H9 (cell line): ENCODE measurements around the gene LIPC. TPM values are rescaled to one million over a fixed set of nuclear protein-coding genes. Genes with fewer than 3 reads are reported as not detected.

ENCODE experiments used
- DNase-seq: peaks from one replicate; pipeline ENCODE4 v3.0.0-alpha.2; 2017
- H2AFZ ChIP-seq: one replicate; pipeline ENCODE4 v1.6.1; 2013; ENCODE audit warnings: mild to moderate bottlenecking, low read length, control low read depth, moderate library complexity
- H2AK5ac ChIP-seq: 2 replicates; pipeline ENCODE4 v1.6.1; 2013; ENCODE audit warnings: low read length, control low read depth, mixed read lengths; ENCODE audit not compliant: insufficient read length
- H2BK120ac ChIP-seq: one replicate; pipeline ENCODE4 v1.6.1; 2013; ENCODE audit warnings: low read depth, mild to moderate bottlenecking, low read length, control low read depth, inconsistent platforms; ENCODE audit not compliant: poor library complexity, severe bottlenecking
- H2BK12ac ChIP-seq: 2 replicates; pipeline ENCODE4 v1.6.1; 2013; ENCODE audit warnings: low read length, control low read depth, mixed read lengths, low read depth; ENCODE audit not compliant: insufficient read length
- H2BK15ac ChIP-seq: 2 replicates; pipeline ENCODE4 v1.6.1; 2013; ENCODE audit warnings: low read depth, low read length, control low read depth
- H2BK20ac ChIP-seq: one replicate; pipeline ENCODE4 v1.6.1; 2013; ENCODE audit warnings: low read depth, mild to moderate bottlenecking, low read length, control low read depth, inconsistent platforms; ENCODE audit not compliant: poor library complexity, severe bottlenecking
- H2BK5ac ChIP-seq: 2 replicates; pipeline ENCODE4 v1.6.1; 2013; ENCODE audit warnings: low read length, control low read depth, mixed read lengths; ENCODE audit not compliant: insufficient read length
- H3K14ac ChIP-seq: 2 replicates; pipeline ENCODE4 v1.6.1; 2013; ENCODE audit warnings: low read length, control low read depth; ENCODE audit not compliant: insufficient read depth
- H3K18ac ChIP-seq: 2 replicates; pipeline ENCODE4 v1.6.1; 2013; ENCODE audit warnings: low read depth, mild to moderate bottlenecking, mixed read lengths, low read length, control low read depth; ENCODE audit not compliant: insufficient read length
- H3K23ac ChIP-seq: 2 replicates; pipeline ENCODE4 v1.6.1; 2013; ENCODE audit warnings: low read length, control low read depth, mixed read lengths, low read depth; ENCODE audit not compliant: insufficient read length
- H3K23me2 ChIP-seq: 2 replicates; pipeline ENCODE4 v1.6.1; 2013; ENCODE audit warnings: low read depth, mild to moderate bottlenecking, mixed read lengths, low read length, control low read depth; ENCODE audit not compliant: insufficient read length, poor library complexity, severe bottlenecking
- H3K27ac ChIP-seq: 2 replicates; pipeline ENCODE4 v1.5.1; 2013; ENCODE audit warnings: low read length, control low read depth, mixed read lengths, low read depth; ENCODE audit not compliant: insufficient read length
- H3K27me3 ChIP-seq: 2 replicates; pipeline ENCODE4 v1.6.1; 2013; ENCODE audit warnings: low read length, control low read depth, inconsistent platforms; ENCODE audit not compliant: insufficient read depth
- H3K4ac ChIP-seq: 2 replicates; pipeline ENCODE4 v1.6.1; 2013; ENCODE audit warnings: low read depth, mild to moderate bottlenecking, control low read depth, inconsistent platforms, low read length, moderate library complexity
- H3K4me1 ChIP-seq: 2 replicates; pipeline ENCODE4 v1.6.1; 2013; ENCODE audit warnings: low read length, control low read depth, inconsistent platforms; ENCODE audit not compliant: insufficient read depth
- H3K4me2 ChIP-seq: 2 replicates; pipeline ENCODE4 v1.6.1; 2013; ENCODE audit warnings: low read length, control low read depth, mixed read lengths; ENCODE audit not compliant: insufficient read length, insufficient read depth
- H3K56ac ChIP-seq: 2 replicates; pipeline ENCODE4 v1.6.1; 2013; ENCODE audit warnings: low read depth, mild to moderate bottlenecking, mixed read lengths, low read length, control low read depth; ENCODE audit not compliant: insufficient read length
- H3K79me1 ChIP-seq: 2 replicates; pipeline ENCODE4 v1.6.1; 2013; ENCODE audit warnings: low read depth, mild to moderate bottlenecking, moderate library complexity, low read length, control low read depth, inconsistent platforms; ENCODE audit not compliant: insufficient read depth, poor library complexity, severe bottlenecking
- H3K79me2 ChIP-seq: 2 replicates; pipeline ENCODE4 v1.6.1; 2013; ENCODE audit warnings: low read length, control low read depth, inconsistent platforms; ENCODE audit not compliant: insufficient read depth
- H3K9ac ChIP-seq: 2 replicates; pipeline ENCODE4 v1.6.1; 2013; ENCODE audit warnings: low read length, control low read depth, mixed read lengths; ENCODE audit not compliant: insufficient read length; ENCODE audit errors: extremely low read depth
- H3K9me3 ChIP-seq: one replicate; pipeline ENCODE4 v1.6.1; 2013; ENCODE audit warnings: low read depth, low read length, inconsistent platforms; ENCODE audit not compliant: control insufficient read depth
- H3T11ph ChIP-seq: one replicate; pipeline ENCODE4 v1.6.1; 2013; ENCODE audit warnings: mild to moderate bottlenecking, low read length, control low read depth, inconsistent platforms
- H4K20me1 ChIP-seq: one replicate; pipeline ENCODE4 v1.6.1; 2013; ENCODE audit not compliant: control insufficient read depth, insufficient read length, insufficient read depth
- H4K5ac ChIP-seq: 2 replicates; pipeline ENCODE4 v1.6.1; 2013; ENCODE audit warnings: low read depth, mild to moderate bottlenecking, mixed read lengths, low read length, control low read depth; ENCODE audit not compliant: insufficient read length
- H4K8ac ChIP-seq: replicated peaks from 2 replicates; pipeline ENCODE4 v1.6.1; 2013; ENCODE audit warnings: low read length, control low read depth, mixed read lengths, low read depth; ENCODE audit not compliant: insufficient read length
- H4K91ac ChIP-seq: 2 replicates; pipeline ENCODE4 v1.6.1; 2013; ENCODE audit warnings: low read depth, mild to moderate bottlenecking, moderate library complexity, mixed read lengths, low read length, control low read depth; ENCODE audit not compliant: insufficient read length
- H3K27ac Mint-ChIP-seq, 3 experiments: 2 replicates in 2 of 3; 3 replicates in 1 of 3; pipeline ENCODE4 v1.8.0; 2020 to 2021; ENCODE audit warnings: mixed read lengths in 3 of 3, mild to moderate bottlenecking in 1 of 3, moderate library complexity in 1 of 3
- H3K27me3 Mint-ChIP-seq: 2 replicates; pipeline ENCODE4 v1.8.0; 2021; ENCODE audit warnings: low read depth, mild to moderate bottlenecking, moderate library complexity, mixed read lengths
- H3K36me3 Mint-ChIP-seq, 3 experiments: 2 replicates in 2 of 3; 3 replicates in 1 of 3; pipeline ENCODE4 v1.8.0; 2020 to 2021; ENCODE audit warnings: low read depth in 3 of 3, mixed read lengths in 3 of 3; ENCODE audit not compliant: insufficient read depth in 1 of 3
- H3K4me1 Mint-ChIP-seq, 2 experiments: 2 replicates each; pipeline ENCODE4 v1.8.0; 2020; ENCODE audit warnings: mixed read lengths in 2 of 2
- H3K4me3 Mint-ChIP-seq, 2 experiments: 2 replicates in 1 of 2; 3 replicates in 1 of 2; pipeline ENCODE4 v1.8.0; 2020 to 2021; ENCODE audit warnings: mild to moderate bottlenecking in 2 of 2, mixed read lengths in 2 of 2, moderate library complexity in 1 of 2
- H3K9me3 Mint-ChIP-seq, 2 experiments: 2 replicates in 1 of 2; 3 replicates in 1 of 2; pipeline ENCODE4 v1.8.0; 2020; ENCODE audit warnings: mild to moderate bottlenecking in 2 of 2, mixed read lengths in 2 of 2, moderate library complexity in 1 of 2
- WGBS: extraction: QIAGEN DNeasy Blood & Tissue Kit; methylation state at CpG from one replicate; pipeline ENCODE4 v1.1.7; 2013; ENCODE audit warnings: missing lambda C conversion rate, low lambda C conversion rate, mixed read lengths; ENCODE audit not compliant: insufficient read length; ENCODE audit errors: extremely low coverage; 5-methylcytosine and 5-hydroxymethylcytosine counted together
- total RNA-seq: library from RNA; stranded (reverse); gene quantifications from 2 replicates; pipeline ENCODE4 v1.2.1, GENCODE V29; 2021
- TF ChIP-seq, protein P1 (sequence below): fragments of 200-600 bp; sonication (generic); conservative IDR thresholded peaks from 3 replicates; pipeline ENCODE4 v1.8.0; 2021; ENCODE audit warnings: antibody characterized with exemption, mild to moderate bottlenecking

Gene LIPC
- total RNA-seq, 1 experiment from 2014 or later, result not detected

DNA sequence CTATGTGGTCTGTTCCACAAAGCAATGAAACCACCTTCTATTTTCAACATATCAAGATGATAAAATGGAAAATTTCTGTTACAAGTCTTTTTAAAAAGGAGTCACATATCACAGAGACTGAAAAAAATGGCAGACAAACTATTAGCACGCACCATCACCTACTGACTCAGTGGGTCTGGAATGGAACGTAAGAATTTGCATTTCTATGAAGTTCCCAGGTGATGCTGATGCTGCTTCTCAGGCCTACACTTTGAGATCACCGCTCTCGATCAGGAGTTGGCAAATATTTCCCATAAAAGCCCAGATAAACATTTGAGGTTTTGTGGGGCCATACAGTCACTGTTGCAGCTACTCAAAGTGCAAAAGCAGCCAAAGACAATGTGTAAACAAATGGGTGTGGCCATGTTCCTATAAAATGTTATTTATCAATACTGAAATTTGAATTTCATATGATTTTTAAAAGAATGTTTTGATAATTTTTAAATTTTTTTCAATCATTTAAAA lies 174.8 kb downstream of the LIPC start:
- H4K5ac ChIP-seq, result no peak overlapping the region
- no peak overlapping the region for H2AFZ ChIP-seq
- H3K79me2 ChIP-seq, result no peaks in the 10 kb centered on the region
- H2AK5ac ChIP-seq, result no peak overlapping the region
- no peak for DNase-seq
- H3K4me1 ChIP-seq, result no peaks in the 10 kb centered on the region
- Mint-ChIP-seq H3K27me3 (no peaks in the 10 kb centered on the region), H3K4me1 (peaks cover 2 to 13% of the 10 kb centered on the region in 2 experiments; a peak in 3 of 4 replicates), H3K36me3 (peaks cover 3 to 15% (median 9%) of the 10 kb centered on the region in 3 experiments; a peak in 6 of 7 replicates), H3K4me3 (no peak overlapping the region), H3K27ac (no peak overlapping the region), H3K9me3 (no peaks in the 10 kb centered on the region)
- no peaks in the 10 kb centered on the region for H3K27me3 ChIP-seq
- H3K14ac ChIP-seq, result no peak overlapping the region
- no peak overlapping the region for H3K9ac ChIP-seq
- TF ChIP-seq, protein P1, sequence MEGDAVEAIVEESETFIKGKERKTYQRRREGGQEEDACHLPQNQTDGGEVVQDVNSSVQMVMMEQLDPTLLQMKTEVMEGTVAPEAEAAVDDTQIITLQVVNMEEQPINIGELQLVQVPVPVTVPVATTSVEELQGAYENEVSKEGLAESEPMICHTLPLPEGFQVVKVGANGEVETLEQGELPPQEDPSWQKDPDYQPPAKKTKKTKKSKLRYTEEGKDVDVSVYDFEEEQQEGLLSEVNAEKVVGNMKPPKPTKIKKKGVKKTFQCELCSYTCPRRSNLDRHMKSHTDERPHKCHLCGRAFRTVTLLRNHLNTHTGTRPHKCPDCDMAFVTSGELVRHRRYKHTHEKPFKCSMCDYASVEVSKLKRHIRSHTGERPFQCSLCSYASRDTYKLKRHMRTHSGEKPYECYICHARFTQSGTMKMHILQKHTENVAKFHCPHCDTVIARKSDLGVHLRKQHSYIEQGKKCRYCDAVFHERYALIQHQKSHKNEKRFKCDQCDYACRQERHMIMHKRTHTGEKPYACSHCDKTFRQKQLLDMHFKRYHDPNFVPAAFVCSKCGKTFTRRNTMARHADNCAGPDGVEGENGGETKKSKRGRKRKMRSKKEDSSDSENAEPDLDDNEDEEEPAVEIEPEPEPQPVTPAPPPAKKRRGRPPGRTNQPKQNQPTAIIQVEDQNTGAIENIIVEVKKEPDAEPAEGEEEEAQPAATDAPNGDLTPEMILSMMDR, result no peak
- H3K27ac ChIP-seq, result no peak overlapping the region
- H2BK120ac ChIP-seq, result no peak overlapping the region
- no peak overlapping the region for H2BK20ac ChIP-seq
- no peak overlapping the region for H3K56ac ChIP-seq
- H4K8ac ChIP-seq, result no peak overlapping the region
- H3K9me3 ChIP-seq, result no peaks in the 10 kb centered on the region
- no peak overlapping the region for H3K4ac ChIP-seq
- H2BK15ac ChIP-seq, result no peak overlapping the region
- H3T11ph ChIP-seq, result no peak overlapping the region
- no peak overlapping the region for H3K23ac ChIP-seq
- H2BK5ac ChIP-seq, result no peak overlapping the region
- WGBS, result no CpG with 5 or more reads among the region's 4 CpGs
- no peaks in the 10 kb centered on the region for H3K79me1 ChIP-seq
- no peak overlapping the region for H3K18ac ChIP-seq
- no peaks in the 10 kb centered on the region for H4K20me1 ChIP-seq
- H2BK12ac ChIP-seq, result no peak overlapping the region
- H4K91ac ChIP-seq, result no peak overlapping the region
- H3K4me2 ChIP-seq, result no peak overlapping the region
- no peaks in the 10 kb centered on the region for H3K23me2 ChIP-seq
